Kidney (tissue), 14 donors: ENCODE measurements around the gene C1QTNF8. TPM values are rescaled to one million over a fixed set of nuclear protein-coding genes. Genes with fewer than 3 reads are reported as not detected.

ENCODE experiments used
- DNase-seq, 5 donors: peaks; one replicate each; pipeline ENCODE4 v3.0.0-alpha.2; 2013 to 2020
- FAIRE-seq: peaks from 2 replicates; lab custom pipeline; 2012; peaks lifted over from hg19 to GRCh38; lab: Jason Lieb, UNC
- H3K27ac ChIP-seq, 2 donors: one replicate each; pipeline ENCODE4 v1.7.0; 2013; ENCODE audit warnings: low read depth in 2 of 2, low read length in 2 of 2, inconsistent platforms in 1 of 2
- H3K27me3 ChIP-seq: one replicate; pipeline ENCODE4 v1.7.1; 2013; ENCODE audit warnings: low read length, inconsistent platforms; ENCODE audit not compliant: control insufficient read depth, insufficient read depth
- H3K36me3 ChIP-seq, 3 donors: one replicate each; pipeline versions ENCODE4 v1.7.0 to v1.7.1; 2013; ENCODE audit warnings: low read length in 3 of 3, control low read depth in 1 of 3, inconsistent platforms in 1 of 3; ENCODE audit not compliant: insufficient read depth in 3 of 3, control insufficient read depth in 2 of 3
- H3K4me1 ChIP-seq, 3 donors: one replicate each; pipeline versions ENCODE4 v1.7.0 to v1.7.1; 2013; ENCODE audit warnings: low read length in 3 of 3, inconsistent platforms in 1 of 3, low read depth in 1 of 3; ENCODE audit not compliant: control insufficient read depth in 2 of 3, insufficient read depth in 2 of 3
- H3K4me3 ChIP-seq, 3 donors: one replicate each; pipeline versions ENCODE4 v1.7.0 to v1.8.1; 2013; ENCODE audit warnings: low read length in 3 of 3, control low read depth in 1 of 3, inconsistent platforms in 1 of 3
- H3K9ac ChIP-seq, 3 donors: one replicate each; pipeline versions ENCODE4 v1.7.0 to v1.7.1; 2013; ENCODE audit warnings: low read length in 3 of 3, control low read depth in 1 of 3, inconsistent platforms in 1 of 3
- H3K9me3 ChIP-seq, 3 donors: one replicate each; pipeline versions ENCODE4 v1.7.0 to v1.7.1; 2013; ENCODE audit warnings: low read length in 3 of 3, control low read depth in 1 of 3, inconsistent platforms in 1 of 3; ENCODE audit not compliant: control insufficient read depth in 2 of 3, insufficient read depth in 1 of 3
- CTCF ChIP-seq: IDR thresholded peaks from 3 replicates; pipeline ENCODE4 v1.5.1; 2012; ENCODE audit warnings: mild to moderate bottlenecking, moderate library complexity, borderline replicate concordance; ENCODE audit not compliant: insufficient read depth; ENCODE audit errors: extremely low read depth
- intact Hi-C: fragments of 100-400 bp; cut with DNase I; formaldehyde crosslinking; loops from one replicate; pipeline ENCODE4 v1.11.1; 2022
- polyA plus RNA-seq: library from polyadenylated mRNA; stranded (reverse); fragments of 350-450 nt; fragmentation: Illumina TruSeq; extraction: RNeasy Lipid Tissue Mini Kit (QIAGEN cat#74804); gene quantifications from one replicate; pipeline ENCODE4 v1.2.3, GENCODE V29; 2014; ENCODE audit warnings: low read depth, low replicate concordance; ENCODE audit not compliant: insufficient read depth
- total RNA-seq: library from RNA; stranded (reverse); fragmentation: NEBNext Ultra II Directional; extraction: Animal tissue kit (Norgen Biotek cat#: 25700); gene quantifications from one replicate; pipeline ENCODE4 v1.2.1, GENCODE V29; 2021
- donor health status: control.
- donor health status: control.
- donor health status: control.
- donor health status: control.
- donor health status: control.
- donor health status: DM: yes; HTN: yes; CAD: no.
- donor health status: Normal renal cell carcinoma (clear cell type).

C1QTNF8 gene
- total and polyA plus RNA-seq, 2 donors from 2014 or later = not detected

GRCh38 chr16:1117176-1117900 is 21.3 kb upstream of the C1QTNF8 start:
- H3K4me3 ChIP-seq = no peak overlapping the region
- H3K27me3 ChIP-seq = no peaks in the 10 kb centered on the region
- no peak for FAIRE-seq
- no peak overlapping the region for H3K27ac ChIP-seq
- H3K36me3 ChIP-seq = no peaks in the 10 kb centered on the region
- H3K9ac ChIP-seq = no peak overlapping the region
- DNase-seq = no peak
- H3K4me1 ChIP-seq = no peaks in the 10 kb centered on the region
- H3K9me3 ChIP-seq = no peaks in the 10 kb centered on the region
- TF ChIP-seq CTCF = no peak
- intact Hi-C loops = no loop called here

GRCh38 chr16:1116693-1117077 is 20.6 kb upstream of the C1QTNF8 start:
- intact Hi-C loops = no loop called here
- Histone ChIP-seq H3K27ac (no peak overlapping the region), H3K9ac (no peak overlapping the region), H3K4me1 (no peaks in the 10 kb centered on the region), H3K9me3 (no peaks in the 10 kb centered on the region), H3K4me3 (no peak overlapping the region), H3K36me3 (no peaks in the 10 kb centered on the region), H3K27me3 (no peaks in the 10 kb centered on the region)
- DNase-seq (no peak), FAIRE-seq (no peak)
- no peak for TF ChIP-seq CTCF

- Histone ChIP-seq H3K4me3 (no peak overlapping the region), H3K36me3 (no peaks in the 10 kb centered on the region), H3K4me1 (peaks cover 0 to 4% (median 0%) of the 10 kb centered on the region in 3 donors), H3K27me3 (no peaks in the 10 kb centered on the region), H3K9ac (no peak overlapping the region), H3K27ac (no peak overlapping the region), H3K9me3 (no peaks in the 10 kb centered on the region)
- no peak for FAIRE-seq
- intact Hi-C loops = no loop called here
- TF ChIP-seq CTCF = no peak
- no peak for DNase-seq
Observed at GRCh38 chr16:1113889-1114526, 18.0 kb upstream of the C1QTNF8 start.
